ENCODE results near the gene CHCHD5. TPM values are rescaled to one million over a fixed set of nuclear protein-coding genes. Genes with fewer than 3 reads are reported as not detected.

Gene CHCHD5
- total and polyA plus RNA-seq, 2 of the 8 experiments (the other 6 are each of a cell fraction or from before 2014, with no cell fraction given), result 27.2 to 71.5 TPM

DNA sequence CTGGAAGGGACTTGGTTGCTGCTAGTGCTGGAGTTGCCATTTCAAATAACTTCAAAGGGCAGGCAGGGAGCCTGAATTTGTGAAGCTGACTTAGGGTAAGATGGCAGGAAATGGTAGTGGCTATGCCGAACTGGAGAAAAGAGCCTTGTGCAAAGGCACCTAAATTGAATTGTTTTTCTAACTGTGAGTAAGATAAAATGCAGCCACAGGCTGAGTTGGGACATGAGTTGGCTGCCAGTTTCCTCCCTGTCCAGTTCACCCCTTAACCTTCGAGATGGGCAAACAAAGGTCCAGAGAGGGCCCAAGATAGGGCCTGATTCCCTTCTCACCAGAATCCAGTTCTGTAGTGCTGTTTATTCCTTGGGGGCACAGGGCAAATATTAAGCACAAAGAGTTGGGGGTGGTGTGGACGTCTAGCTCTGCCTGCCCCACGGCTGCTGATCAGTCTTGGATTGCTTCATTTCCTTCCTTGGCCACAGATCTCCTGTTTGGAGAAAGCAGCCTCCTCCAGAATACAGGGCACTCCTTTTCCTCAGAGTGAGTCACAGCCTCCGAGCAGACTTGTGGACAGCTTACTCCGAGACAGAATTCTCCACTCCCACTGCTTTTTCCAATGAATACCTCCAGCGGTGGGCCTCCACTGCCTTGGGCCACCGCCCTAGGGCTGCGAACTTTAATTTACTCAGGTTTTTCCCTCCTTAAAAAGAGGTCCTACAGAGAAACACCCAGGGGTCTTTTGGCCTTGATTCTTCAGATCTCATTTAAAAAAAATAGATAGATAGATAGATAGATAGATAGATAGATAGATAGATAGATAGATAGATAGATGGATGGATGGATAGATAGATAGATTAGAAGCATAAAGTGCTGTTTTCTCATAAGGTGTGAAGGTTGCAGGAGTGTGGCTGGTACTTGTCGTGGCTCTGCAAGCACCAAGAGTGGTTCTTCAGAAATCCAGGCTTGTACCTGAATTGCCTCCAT, 42.9 kb downstream of the CHCHD5 start:
- Histone ChIP-seq H3K9me3 (ENCODE audit: insufficient read depth in 2 of 2, low read depth in 1 of 2, low read length in 1 of 2) (no peaks in the 10 kb centered on the region), H3K4me2 (ENCODE audit: insufficient read depth in 1 of 2, low read depth in 2 of 2, low read length in 2 of 2) (no peak overlapping the region), H3K23me2 (ENCODE audit: low read depth, low read length) (peaks cover 1% of the 10 kb centered on the region; the same call in 1 of the 2 replicates), H3K4me1 (replicated peaks in 1 of 4; ENCODE audit: control insufficient read depth in 3 of 4, insufficient read depth in 4 of 4, low read length in 3 of 4) (peaks cover 0 to 10% (median 6%) of the 10 kb centered on the region in 4 experiments; a peak in 4 of 7 replicates), H2BK5ac (ENCODE audit: low read depth, low read length) (no peak overlapping the region), H4K8ac (ENCODE audit: extremely low read depth, insufficient read depth, low read length) (no peak overlapping the region), H2AFZ (ENCODE audit: low read length) (no peak overlapping the region), H3K56ac (replicated peaks; ENCODE audit: insufficient read length, low read depth, low read length) (no peak overlapping the region), H2BK20ac (ENCODE audit: low read length) (no peak overlapping the region), H2BK120ac (replicated peaks; ENCODE audit: low read depth, low read length) (no peak overlapping the region), H4K91ac (replicated peaks; ENCODE audit: insufficient read length, low read length) (no peak overlapping the region), H2BK12ac (ENCODE audit: low read depth, low read length) (no peak overlapping the region), H2BK15ac (ENCODE audit: low read length) (no peak overlapping the region), H3K18ac (ENCODE audit: extremely low read depth, low read length) (no peak overlapping the region), H3K79me1 (ENCODE audit: low read depth, low read length) (no peaks in the 10 kb centered on the region), H4K5ac (ENCODE audit: insufficient read length, low read depth, low read length) (no peak overlapping the region), H3K4me3 (ENCODE audit: extremely low read depth in 1 of 4, insufficient read depth in 2 of 4, low read depth in 3 of 4, low read length in 4 of 4) (no peak overlapping the region), H3K36me3 (ENCODE audit: control insufficient read depth in 2 of 4, insufficient read depth in 4 of 4, low read length in 3 of 4) (no peaks in the 10 kb centered on the region), H3K4ac (replicated peaks; ENCODE audit: insufficient read length, low read depth, low read length) (no peak overlapping the region), H3K27ac (ENCODE audit: low read depth, low read length) (no peak overlapping the region), H3K14ac (ENCODE audit: insufficient read length) (no peak overlapping the region), H3K9ac (replicated peaks in 1 of 4; ENCODE audit: extremely low read depth in 1 of 4, low read depth in 3 of 4, low read length in 3 of 4) (no peak overlapping the region), H3K79me2 (ENCODE audit: control insufficient read depth in 1 of 2, insufficient read depth in 2 of 2, low read length in 2 of 2) (no peaks in the 10 kb centered on the region), H2AK5ac (ENCODE audit: low read depth, low read length) (no peak overlapping the region), H4K20me1 (replicated peaks in 1 of 2; ENCODE audit: control insufficient read depth in 1 of 2, insufficient read depth in 2 of 2, low read length in 2 of 2) (no peaks in the 10 kb centered on the region), H3K23ac (ENCODE audit: insufficient read length) (no peak overlapping the region), H3K27me3 (replicated peaks in 1 of 4; ENCODE audit: control insufficient read depth in 3 of 4, extremely low read depth in 1 of 4, insufficient read depth in 3 of 4, low read length in 3 of 4) (no peaks in the 10 kb centered on the region)
- POLR2A ChIA-PET (ENCODE audit: partially characterized antibody), result interaction anchor here (1.2 to 3.3 kb wide), 2 partner anchors 15 to 19 kb away, joined by 3 to 16 read pairs; partner anchors contain the start of gene SLC20A1
- CTCF ChIA-PET (ENCODE audit: partially characterized antibody), result interaction anchor here (0.6 to 10.5 kb wide), 24 partner anchors 9 to 328 kb away, joined by 3 to 185 read pairs (median 4); partner anchors contain the start of genes NT5DC4 and SLC20A1
- DNase-seq (ENCODE audit: low read depth in 1 of 2, low spot score in 2 of 2) (no peak), FAIRE-seq (no peak)
- 84% methylated on average over 10 of the region's 10 CpGs; no CpG with 5 or more reads in 1 of the 2 experiments for WGBS, 2 experiments (ENCODE audit: extremely low coverage in 1 of 2, insufficient coverage in 1 of 2, insufficient read length in 1 of 2, insufficient replicate concordance in 2 of 2, low coverage in 1 of 2, low lambda C conversion rate in 2 of 2, missing lambda C conversion rate in 1 of 2)
- no peak for TF ChIP-seq RBBP5 (IDR thresholded peaks at IDR 0.05; ENCODE audit: borderline replicate concordance, low read depth, low read length)
- TF ChIP-seq EP300 (IDR thresholded peaks at IDR 0.05; ENCODE audit: borderline replicate concordance in 1 of 2, low read depth in 2 of 2, low read length in 2 of 2), result no peak
- no peak for TF ChIP-seq CHD1 (IDR thresholded peaks at IDR 0.05; ENCODE audit: low read depth, low read length)
- TF ChIP-seq EZH2 (IDR thresholded peaks at IDR 0.05; ENCODE audit: low read depth, low read length, severe bottlenecking), result no peak
- TF ChIP-seq TAF1 (IDR thresholded peaks at IDR 0.05; ENCODE audit: low read depth, low read length), result no peak
- TF ChIP-seq SRF (IDR thresholded peaks at IDR 0.05; ENCODE audit: low read depth, low read length), result no peak
- TF ChIP-seq CBX8 (IDR thresholded peaks at IDR 0.05; ENCODE audit: borderline replicate concordance, low read depth, low read length), result no peak
- TF ChIP-seq BCL11A (IDR thresholded peaks at IDR 0.05; ENCODE audit: low read depth in 2 of 2, low read length in 2 of 2), result no peak
- TF ChIP-seq NRF1 (IDR thresholded peaks at IDR 0.05; ENCODE audit: low read depth, low read length), result no peak
- no peak for TF ChIP-seq HDAC6 (IDR thresholded peaks at IDR 0.05; ENCODE audit: low read depth, low read length)
- no peak for TF ChIP-seq CEBPB (IDR thresholded peaks at IDR 0.05; ENCODE audit: low read depth, low read length)
- no peak for TF ChIP-seq SP2 (IDR thresholded peaks at IDR 0.05; ENCODE audit: low read length)

Measured in H1 (cell line).